DOHH2 (cell line): ENCODE data around the gene PPP1R12A.

ENCODE experiments used
- H3F3A ChIP-seq: fragments of 200-600 bp; sonication (generic), shearing (Covaris generic); 2 replicates; pipeline ENCODE4 v1.6.0; 2016; ENCODE audit warnings: antibody characterized with exemption, mild to moderate bottlenecking; ENCODE audit not compliant: control insufficient read depth, insufficient read depth
- H3K27ac ChIP-seq: fragments of 200-600 bp; sonication (generic); 2 replicates; pipeline ENCODE4 v1.5.1; 2014; ENCODE audit warnings: low read depth, mild to moderate bottlenecking, low read length, moderate library complexity
- H3K27me3 ChIP-seq: fragments of 200-600 bp; sonication (generic); 2 replicates; pipeline ENCODE4 v1.6.1; 2014; ENCODE audit warnings: mild to moderate bottlenecking, low read length, mixed read lengths; ENCODE audit not compliant: control insufficient read depth
- H3K36me3 ChIP-seq: fragments of 200-600 bp; sonication (generic); 2 replicates; pipeline ENCODE4 v1.6.1; 2014; ENCODE audit warnings: mild to moderate bottlenecking, low read length, moderate library complexity, mixed read lengths; ENCODE audit not compliant: control insufficient read depth
- H3K4me1 ChIP-seq: fragments of 200-600 bp; sonication (generic); 2 replicates; pipeline ENCODE4 v1.6.1; 2014; ENCODE audit warnings: mild to moderate bottlenecking, low read length, mixed read lengths; ENCODE audit not compliant: control insufficient read depth
- H3K4me2 ChIP-seq: fragments of 200-600 bp; sonication (generic); 2 replicates; pipeline ENCODE4 v1.6.0; 2014; ENCODE audit warnings: mild to moderate bottlenecking, low read length, moderate library complexity
- H3K4me3 ChIP-seq: fragments of 200-600 bp; sonication (generic); 2 replicates; pipeline ENCODE4 v1.5.1; 2014; ENCODE audit warnings: mild to moderate bottlenecking, low read length, mixed read lengths
- H3K79me2 ChIP-seq: fragments of 200-600 bp; sonication (generic); 2 replicates; pipeline ENCODE4 v1.6.1; 2014; ENCODE audit warnings: mild to moderate bottlenecking, low read length, mixed read lengths; ENCODE audit not compliant: control insufficient read depth
- H3K9me2 ChIP-seq: fragments of 200-600 bp; sonication (generic); replicated peaks from 2 replicates; pipeline ENCODE4 v1.6.1; 2014; ENCODE audit warnings: mild to moderate bottlenecking, low read length, mixed read lengths; ENCODE audit not compliant: control insufficient read depth
- H3K9me3 ChIP-seq: fragments of 200-600 bp; sonication (generic); 2 replicates; pipeline ENCODE4 v1.6.1; 2014; ENCODE audit warnings: antibody characterized with exemption, low read length, mixed read lengths; ENCODE audit not compliant: control insufficient read depth, insufficient read depth
- H4K20me1 ChIP-seq: fragments of 200-600 bp; sonication (generic); 2 replicates; pipeline ENCODE4 v1.6.0; 2014; ENCODE audit warnings: low read depth, mild to moderate bottlenecking, antibody characterized with exemption, low read length, moderate library complexity; ENCODE audit not compliant: control insufficient read depth, insufficient read depth
- CTCF ChIP-seq: fragments of 200-600 bp; sonication (generic); IDR thresholded peaks from one replicate; pipeline ENCODE4 v1.5.1; 2014; ENCODE audit warnings: antibody characterized with exemption, mild to moderate bottlenecking, low read depth, low read length; ENCODE audit not compliant: poor library complexity, severe bottlenecking
- EZH2phosphoT487 ChIP-seq: fragments of 200-600 bp; sonication (generic); IDR thresholded peaks from 2 replicates; pipeline ENCODE4 v1.6.1; 2017; ENCODE audit warnings: borderline replicate concordance, mild to moderate bottlenecking, antibody characterized with exemption, low read length, moderate library complexity, mixed read lengths

Gene PPP1R12A

DNA sequence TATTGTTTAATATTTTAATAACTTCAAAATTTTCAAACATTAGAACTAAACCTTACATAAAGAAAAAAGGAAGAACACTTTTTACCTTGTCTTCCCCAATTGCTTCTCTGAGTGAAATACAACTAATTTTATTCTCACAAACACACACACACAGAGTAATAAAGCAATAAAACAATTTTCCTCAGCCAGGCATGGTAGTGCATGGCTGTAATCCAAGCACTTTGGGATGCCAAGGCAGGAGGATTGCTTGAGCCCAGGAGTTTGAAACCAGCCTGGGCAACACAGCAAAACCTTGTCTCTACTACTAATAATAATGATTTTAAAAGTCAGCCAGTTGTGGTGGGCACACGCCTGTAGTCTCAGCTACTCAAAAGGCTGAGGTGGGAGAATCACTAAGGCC, 13.1 kb downstream of the PPP1R12A start:
- Histone ChIP-seq H3K79me2 (peaks cover 98% of the 10 kb centered on the region), H3K27me3 (no peaks in the 10 kb centered on the region), H3K4me1 (peaks cover 5% of the 10 kb centered on the region), H3K4me2 (no peak overlapping the region), H3F3A (no peaks in the 10 kb centered on the region; the same call in 1 of the 2 replicates), H3K4me3 (no peak overlapping the region), H3K27ac (no peak overlapping the region), H3K36me3 (peaks cover 4% of the 10 kb centered on the region; the same call in 1 of the 2 replicates), H3K9me2 (no peaks in the 10 kb centered on the region), H4K20me1 (peaks cover 13% of the 10 kb centered on the region; the same call in 1 of the 2 replicates), H3K9me3 (no peaks in the 10 kb centered on the region)
- TF ChIP-seq CTCF (no peak), EZH2phosphoT487 (no peak)

GRCh38 chr12:79920421-79921238, 14.3 kb downstream of the PPP1R12A start:
- peaks cover 4% of the 10 kb centered on the region; the same call in 1 of the 2 replicates for H3K36me3 ChIP-seq
- H3K4me2 ChIP-seq, result no peak overlapping the region
- no peaks in the 10 kb centered on the region for H3K9me2 ChIP-seq
- peaks cover 5% of the 10 kb centered on the region for H3K4me1 ChIP-seq
- no peak overlapping the region for H3K4me3 ChIP-seq
- peaks cover 13% of the 10 kb centered on the region; the same call in 1 of the 2 replicates for H4K20me1 ChIP-seq
- no peaks in the 10 kb centered on the region; the same call in 1 of the 2 replicates for H3F3A ChIP-seq
- TF ChIP-seq EZH2phosphoT487, result no peak
- TF ChIP-seq CTCF, result no peak
- no peaks in the 10 kb centered on the region for H3K9me3 ChIP-seq
- H3K79me2 ChIP-seq, result peaks cover 98% of the 10 kb centered on the region
- H3K27me3 ChIP-seq, result no peaks in the 10 kb centered on the region
- no peak overlapping the region for H3K27ac ChIP-seq

DNA sequence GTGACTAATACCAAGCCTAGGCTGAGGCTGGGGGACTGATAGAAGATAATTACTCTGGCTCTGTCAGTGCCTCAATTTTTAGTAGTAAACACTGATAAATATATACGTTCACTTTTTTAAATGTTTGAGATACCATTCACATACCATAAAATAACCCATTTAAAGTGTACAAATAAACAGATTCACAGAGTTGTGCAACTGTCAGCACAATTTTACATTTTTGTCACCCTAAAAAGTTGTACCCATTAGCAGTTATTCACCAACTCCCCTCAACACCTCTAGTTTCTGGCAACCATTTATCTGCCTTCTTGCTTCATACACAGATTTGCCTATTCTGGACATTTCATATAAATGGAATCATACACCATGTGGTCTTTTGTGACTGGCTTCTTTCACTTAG, 15.1 kb downstream of the PPP1R12A start:
- no peak overlapping the region for H3K27ac ChIP-seq
- TF ChIP-seq EZH2phosphoT487 (no peak), CTCF (no peak)
- H3K79me2 ChIP-seq, result peaks cover 98% of the 10 kb centered on the region
- no peaks in the 10 kb centered on the region for H3K36me3 ChIP-seq
- H4K20me1 ChIP-seq, result peaks cover 9% of the 10 kb centered on the region; the same call in 1 of the 2 replicates
- no peaks in the 10 kb centered on the region for H3K9me2 ChIP-seq
- no peaks in the 10 kb centered on the region for H3K4me1 ChIP-seq
- no peaks in the 10 kb centered on the region; the same call in 1 of the 2 replicates for H3F3A ChIP-seq
- H3K9me3 ChIP-seq, result no peaks in the 10 kb centered on the region
- no peaks in the 10 kb centered on the region for H3K27me3 ChIP-seq
- H3K4me2 ChIP-seq, result no peak overlapping the region
- H3K4me3 ChIP-seq, result no peak overlapping the region
